Erythroblast (primary cell): Measurements from ENCODE around the gene TSPEAR.

Source experiments
- GATA1 ChIP-seq: IDR thresholded peaks from 2 replicates; pipeline ENCODE4 v1.6.1; 2011; ENCODE audit warnings: low read depth, mild to moderate bottlenecking, control low read depth, low read length, moderate library complexity
- POLR2A ChIP-seq: IDR thresholded peaks from 2 replicates; pipeline ENCODE4 v1.6.1; 2011; ENCODE audit warnings: mild to moderate bottlenecking, low read length

GRCh38 chr21:44612669-44613229 lies 98.6 kb downstream of the TSPEAR start:
- no peak for TF ChIP-seq POLR2A
- TF ChIP-seq GATA1, result no peak
